Activated T-helper 2 cell treated with anti-CD3 and anti-CD28 coated beads, Interferon-gamma antibody, Interleukin-2, Interleukin-4, amounts not matched to agents 10 μg/mL and 5 μg/mL and 100 μg/mL, durations not matched to agents 14 hours and 24 hours and 36 hours (primary cell): Measurements from ENCODE around the gene MOV10. TPM values are rescaled to one million over a fixed set of nuclear protein-coding genes. Genes with fewer than 3 reads are reported as not detected.

Source experiments
- DNase-seq: peaks from one replicate; pipeline ENCODE4 v3.0.0; 2021; ENCODE audit warnings: low spot score
- H3K27ac Mint-ChIP-seq: one replicate; pipeline ENCODE4 v1.8.0; 2021; ENCODE audit warnings: mixed read lengths
- H3K27me3 Mint-ChIP-seq: one replicate; pipeline ENCODE4 v1.8.0; 2021; ENCODE audit warnings: low read depth, mixed read lengths
- H3K36me3 Mint-ChIP-seq: one replicate; pipeline ENCODE4 v1.8.0; 2021; ENCODE audit warnings: low read depth, mixed read lengths
- H3K4me1 Mint-ChIP-seq: one replicate; pipeline ENCODE4 v1.8.0; 2021; ENCODE audit warnings: low read depth, mixed read lengths
- H3K4me3 Mint-ChIP-seq: one replicate; pipeline ENCODE4 v1.8.0; 2021; ENCODE audit warnings: low read depth, mild to moderate bottlenecking, moderate library complexity, mixed read lengths
- H3K9me3 Mint-ChIP-seq: one replicate; pipeline ENCODE4 v1.8.0; 2021; ENCODE audit warnings: mixed read lengths
- intact Hi-C: fragments of 100-400 bp; cut with micrococcal nuclease; formaldehyde crosslinking; loops from one replicate; pipeline ENCODE4 v1.15.1; 2023
- total RNA-seq: library from RNA; stranded (reverse); gene quantifications from 2 replicates; pipeline ENCODE4 v1.2.3, GENCODE V29; 2022

Gene MOV10
- total RNA-seq, 1 donor from 2014 or later, result 68.1 TPM

DNA sequence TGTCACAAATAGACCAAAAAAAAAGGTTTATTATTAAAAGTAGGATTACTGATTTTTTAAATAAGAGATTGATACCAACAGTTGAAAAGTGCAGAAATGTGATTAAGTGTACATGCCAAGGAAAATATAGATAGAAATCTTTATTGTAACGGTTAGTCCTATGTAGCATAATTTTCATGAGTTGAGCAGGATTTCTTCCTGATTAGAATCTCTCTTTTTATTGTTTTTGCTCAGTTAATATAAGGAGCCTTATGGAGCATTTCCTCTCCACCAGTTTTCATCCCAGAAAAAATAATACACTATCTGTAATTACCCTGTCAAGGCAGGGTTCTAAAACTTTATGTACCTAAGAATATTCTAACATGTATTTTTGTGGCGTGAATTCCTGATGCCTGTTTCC, 31.4 kb upstream of the MOV10 start:
- intact Hi-C loops, result no loop called here
- Mint-ChIP-seq H3K36me3 (peaks cover 48% of the 10 kb centered on the region), H3K4me3 (no peak overlapping the region), H3K27me3 (no peaks in the 10 kb centered on the region), H3K9me3 (no peaks in the 10 kb centered on the region), H3K27ac (no peak overlapping the region), H3K4me1 (peaks cover 18% of the 10 kb centered on the region)
- no peak for DNase-seq

GRCh38 chr1:112646225-112646624, 28.2 kb upstream of the MOV10 start:
- H3K27ac Mint-ChIP-seq, result no peak overlapping the region
- no peaks in the 10 kb centered on the region for H3K27me3 Mint-ChIP-seq
- H3K36me3 Mint-ChIP-seq, result peaks cover 73% of the 10 kb centered on the region
- DNase-seq, result no peak
- no peak overlapping the region for H3K4me3 Mint-ChIP-seq
- peaks cover 21% of the 10 kb centered on the region for H3K4me1 Mint-ChIP-seq
- H3K9me3 Mint-ChIP-seq, result no peaks in the 10 kb centered on the region
- intact Hi-C loops, result no loop called here

- H3K27ac Mint-ChIP-seq, result peak overlapping the region; percentile 35
- peaks cover 19% of the 10 kb centered on the region for H3K4me1 Mint-ChIP-seq
- no peaks in the 10 kb centered on the region for H3K27me3 Mint-ChIP-seq
- H3K9me3 Mint-ChIP-seq, result no peaks in the 10 kb centered on the region
- peaks cover 64% of the 10 kb centered on the region for H3K36me3 Mint-ChIP-seq
- intact Hi-C loops, result no loop called here
- DNase-seq, result no peak
- no peak overlapping the region for H3K4me3 Mint-ChIP-seq
Observed at GRCh38 chr1:112651205-112651604, 23.3 kb upstream of the MOV10 start.

DNA sequence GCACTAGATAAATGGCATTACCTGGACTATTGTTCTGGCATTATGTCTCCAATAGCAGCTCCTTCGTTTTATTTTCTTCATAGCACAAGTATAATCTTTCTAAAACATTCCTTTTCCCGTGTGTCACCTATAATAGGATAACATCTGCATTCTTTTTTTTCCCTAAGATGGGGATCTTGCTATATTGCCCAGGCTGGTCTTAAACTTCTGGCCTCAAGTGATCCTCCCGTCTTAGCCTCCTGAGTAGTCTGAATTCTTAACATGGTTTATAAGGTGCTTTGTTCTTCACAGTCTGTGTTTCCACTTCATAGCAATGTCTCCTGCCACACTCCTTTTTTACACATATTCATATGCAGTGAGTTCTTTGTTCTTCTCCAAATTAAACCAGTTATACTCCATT, 8.6 kb upstream of the MOV10 start:
- Mint-ChIP-seq H3K27ac (peak overlapping the region; percentile 25), H3K36me3 (peaks cover 93% of the 10 kb centered on the region)
- intact Hi-C loops, result no loop called here

DNA sequence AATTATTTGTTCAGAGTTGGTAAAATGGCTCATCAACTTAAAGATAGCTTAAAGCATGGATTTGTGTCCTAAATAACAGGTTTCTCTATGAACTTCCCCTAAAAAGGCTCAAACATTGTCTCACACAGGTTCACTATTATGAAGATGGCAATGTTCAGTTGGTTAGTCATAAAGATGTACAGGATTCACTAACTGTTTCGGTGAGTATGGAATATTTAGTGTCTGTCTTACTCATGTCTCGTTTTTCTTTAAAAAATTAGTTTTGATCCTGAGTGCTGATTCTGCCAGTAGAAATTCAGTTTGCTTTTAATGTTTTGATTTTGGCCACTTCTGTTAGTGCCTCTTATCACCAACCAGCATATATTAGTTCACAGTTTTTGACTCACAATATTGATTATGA, 7.5 kb upstream of the MOV10 start:
- H3K36me3 Mint-ChIP-seq, result peaks cover 93% of the 10 kb centered on the region
- peaks cover 27% of the 10 kb centered on the region for H3K4me1 Mint-ChIP-seq
- DNase-seq, result no peak
- peak overlapping the region; percentile 54 for H3K27ac Mint-ChIP-seq
- no peaks in the 10 kb centered on the region for H3K9me3 Mint-ChIP-seq
- H3K4me3 Mint-ChIP-seq, result no peak overlapping the region
- intact Hi-C loops, result no loop called here
- H3K27me3 Mint-ChIP-seq, result no peaks in the 10 kb centered on the region

More for the DNA sequence above, 8.6 kb upstream of the MOV10 start:
- DNase-seq, result no peak
- peaks cover 27% of the 10 kb centered on the region for H3K4me1 Mint-ChIP-seq
- H3K9me3 Mint-ChIP-seq, result no peaks in the 10 kb centered on the region
- H3K27me3 Mint-ChIP-seq, result no peaks in the 10 kb centered on the region
- H3K4me3 Mint-ChIP-seq, result no peak overlapping the region

- no peaks in the 10 kb centered on the region for H3K27me3 Mint-ChIP-seq
- no peak for DNase-seq
- peaks cover 76% of the 10 kb centered on the region for H3K36me3 Mint-ChIP-seq
- no peaks in the 10 kb centered on the region for H3K9me3 Mint-ChIP-seq
- H3K4me3 Mint-ChIP-seq, result no peak overlapping the region
- no peak overlapping the region for H3K27ac Mint-ChIP-seq
- peaks cover 44% of the 10 kb centered on the region for H3K4me1 Mint-ChIP-seq
- intact Hi-C loops, result no loop called here
Observed at GRCh38 chr1:112672009-112672408, 2.5 kb upstream of the MOV10 start.

DNA sequence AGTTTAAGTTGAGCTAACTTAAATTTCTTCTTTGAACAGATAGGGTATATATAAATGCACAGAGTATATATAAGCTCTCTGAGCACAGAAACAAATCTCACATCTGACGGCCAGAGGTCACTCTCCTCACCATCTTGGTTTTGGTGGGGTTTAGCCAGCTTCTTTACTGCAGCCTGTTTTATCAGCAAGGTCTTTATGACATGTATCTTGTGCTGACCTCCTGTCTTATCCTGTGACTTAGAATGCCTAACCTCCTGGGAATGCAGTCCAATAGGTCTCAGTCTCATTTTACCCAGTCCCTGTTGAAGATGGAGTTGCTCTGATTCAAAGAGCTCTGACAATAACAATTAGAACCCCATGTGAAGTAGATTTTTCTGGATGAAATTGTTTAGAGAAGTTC, 1.6 kb upstream of the MOV10 start:
- Mint-ChIP-seq H3K36me3 (peaks cover 67% of the 10 kb centered on the region), H3K9me3 (no peaks in the 10 kb centered on the region), H3K27ac (peak overlapping the region; percentile 11), H3K4me1 (peaks cover 43% of the 10 kb centered on the region), H3K27me3 (no peaks in the 10 kb centered on the region), H3K4me3 (peak overlapping the region; percentile 60)
- no peak for DNase-seq
- intact Hi-C loops, result no loop called here

- intact Hi-C loops, result loop anchor here (1.0 to 2.0 kb wide), 2 partner anchors 30 to 53 kb away; no protein-coding TSS in a partner anchor
- Mint-ChIP-seq H3K4me3 (peak overlapping the region; percentile 99), H3K27me3 (no peaks in the 10 kb centered on the region), H3K36me3 (peaks cover 62% of the 10 kb centered on the region), H3K9me3 (no peaks in the 10 kb centered on the region), H3K4me1 (peaks cover 44% of the 10 kb centered on the region), H3K27ac (peak overlapping the region; percentile 99)
- DNase-seq, result no peak
Observed at GRCh38 chr1:112673592-112674439, 643 bp upstream of the MOV10 start.

DNA sequence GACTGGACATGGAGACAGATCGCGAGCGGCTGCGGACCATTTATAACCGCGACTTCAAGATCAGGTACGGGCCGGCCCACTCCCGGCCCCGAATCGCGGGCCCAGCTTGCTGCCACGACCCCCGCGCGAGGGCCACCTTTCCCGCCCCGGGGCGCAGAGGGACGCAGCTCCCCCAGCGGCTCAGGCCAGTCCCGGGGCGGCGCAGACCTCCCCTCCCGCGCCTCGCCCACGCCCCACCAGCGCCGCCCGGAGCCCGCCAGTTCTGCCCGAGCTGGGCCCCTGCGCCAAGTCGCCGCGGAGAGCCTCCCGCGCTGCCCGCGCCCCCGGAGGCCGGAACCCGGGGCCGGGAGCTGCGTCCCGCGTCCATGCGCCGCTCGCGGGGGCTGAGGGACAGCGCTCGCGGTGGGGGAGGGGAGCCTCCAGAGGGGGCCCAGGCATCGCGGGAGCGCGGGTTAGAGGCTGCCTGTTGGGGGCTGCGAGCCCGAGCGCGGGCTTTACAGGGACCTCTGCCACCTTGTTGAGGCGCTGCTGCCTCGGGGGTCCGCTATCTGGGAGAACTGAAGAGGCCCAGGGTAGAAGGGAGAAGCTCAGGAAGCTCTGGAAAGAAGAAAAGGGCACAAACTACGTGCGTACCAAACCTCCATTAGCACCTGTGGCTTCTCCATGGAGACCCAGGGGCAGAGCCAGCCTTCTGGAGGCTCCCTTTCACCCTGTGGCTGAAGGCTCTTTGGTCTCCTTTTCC, 698 bp downstream of the MOV10 start:
- peak; percentile 25 for DNase-seq
- Mint-ChIP-seq H3K36me3 (peaks cover 58% of the 10 kb centered on the region), H3K4me3 (peak overlapping the region; percentile 99), H3K9me3 (no peaks in the 10 kb centered on the region), H3K27ac (peak overlapping the region; percentile 99), H3K4me1 (peaks cover 40% of the 10 kb centered on the region), H3K27me3 (no peaks in the 10 kb centered on the region)
- intact Hi-C loops, result loop anchor here (1.0 to 2.0 kb wide), 3 partner anchors 29 to 54 kb away; partner anchors contain the start of gene RHOC

GRCh38 chr1:112675728-112676381, 1.4 kb downstream of the MOV10 start:
- intact Hi-C loops, result loop anchor here (1.0 to 2.0 kb wide), 2 partner anchors 31 to 55 kb away; partner anchors contain the start of gene RHOC
- DNase-seq, result no peak
- H3K36me3 Mint-ChIP-seq, result peaks cover 51% of the 10 kb centered on the region
- peaks cover 40% of the 10 kb centered on the region for H3K4me1 Mint-ChIP-seq
- no peaks in the 10 kb centered on the region for H3K27me3 Mint-ChIP-seq
- H3K4me3 Mint-ChIP-seq, result peak overlapping the region; percentile 78
- H3K27ac Mint-ChIP-seq, result no peak overlapping the region
- no peaks in the 10 kb centered on the region for H3K9me3 Mint-ChIP-seq

- H3K4me3 Mint-ChIP-seq, result no peak overlapping the region
- H3K9me3 Mint-ChIP-seq, result no peaks in the 10 kb centered on the region
- intact Hi-C loops, result no loop called here
- no peaks in the 10 kb centered on the region for H3K27me3 Mint-ChIP-seq
- H3K36me3 Mint-ChIP-seq, result peaks cover 44% of the 10 kb centered on the region
- no peak overlapping the region for H3K27ac Mint-ChIP-seq
- DNase-seq, result no peak
- H3K4me1 Mint-ChIP-seq, result peaks cover 40% of the 10 kb centered on the region
Observed at GRCh38 chr1:112676543-112676942, 2.1 kb downstream of the MOV10 start.

DNA sequence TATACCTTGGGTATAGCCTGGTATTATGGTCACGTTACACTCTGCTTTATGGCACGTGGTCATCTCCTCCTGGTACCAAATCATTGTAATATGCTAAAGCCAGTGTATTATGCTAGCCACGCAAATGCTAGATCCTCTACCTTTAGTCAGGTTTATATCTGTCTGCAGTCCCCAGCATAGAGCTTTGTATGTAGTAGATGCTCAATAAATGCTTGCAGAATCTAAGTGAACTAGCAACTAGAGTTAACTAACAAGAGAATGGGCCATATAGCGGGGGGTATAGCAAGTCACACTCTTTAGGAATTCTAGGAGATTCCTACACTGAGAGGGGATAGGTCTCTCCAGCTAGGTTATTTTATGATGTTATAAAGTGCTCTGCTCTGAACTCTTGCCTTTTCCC, 3.0 kb downstream of the MOV10 start:
- no peak overlapping the region for H3K4me3 Mint-ChIP-seq

More for the DNA sequence above, 3.0 kb downstream of the MOV10 start:
- Mint-ChIP-seq H3K9me3 (no peaks in the 10 kb centered on the region), H3K27me3 (no peaks in the 10 kb centered on the region), H3K4me1 (peaks cover 40% of the 10 kb centered on the region), H3K27ac (no peak overlapping the region), H3K36me3 (peaks cover 38% of the 10 kb centered on the region)
- DNase-seq, result no peak
- intact Hi-C loops, result no loop called here
